ENCODE measurements around the gene GRIK4.

DNA sequence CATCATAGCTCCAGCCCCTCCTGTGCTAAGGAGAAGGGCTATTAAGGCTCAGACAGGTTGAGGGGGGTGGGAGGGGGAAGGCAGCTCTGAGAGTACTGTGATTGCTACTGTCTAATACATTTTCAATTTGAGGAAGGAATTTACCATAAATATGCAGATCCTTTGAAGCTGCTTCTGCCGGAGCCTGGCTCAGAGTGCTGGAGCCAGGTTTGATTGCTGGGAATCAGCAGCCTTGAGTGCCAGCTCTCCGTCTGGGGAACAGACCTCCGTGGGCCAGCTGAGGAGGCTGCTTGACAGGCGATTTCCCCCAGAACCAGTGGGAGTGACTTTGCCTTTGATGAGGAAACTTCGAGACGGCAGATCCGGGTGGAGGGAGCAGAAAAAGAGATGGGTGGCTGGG is 370.6 kb downstream of the GRIK4 start:
- TF ChIP-seq ETV6 (IDR thresholded peaks at IDR 0.05; ENCODE audit: borderline replicate concordance in 1 of 2, low read depth in 2 of 2, low read length in 1 of 2) (no peak), ETV6 (CRISPR knock-in tag; IDR thresholded peaks at IDR 0.05; ENCODE audit: borderline replicate concordance) (no peak), EZH2 (IDR thresholded peaks at IDR 0.05; ENCODE audit: borderline replicate concordance, low read depth, low read length) (no peak), ZNF232 (CRISPR knock-in tag; IDR thresholded peaks at IDR 0.05) (no peak), MEIS2 (IDR thresholded peaks at IDR 0.05; ENCODE audit: partially characterized antibody) (no peak), CTCF (IDR thresholded peaks at IDR 0.05 in 2 of 3, conservative IDR thresholded peaks at IDR 0.05 in 1 of 3; ENCODE audit: insufficient read depth in 2 of 3, low read depth in 1 of 3, low read length in 3 of 3) (no peak), NR2C1 (IDR thresholded peaks at IDR 0.05) (no peak), NR2C1 (tag; IDR thresholded peaks at IDR 0.05) (no peak), RAD21 (CRISPR knock-in tag; conservative IDR thresholded peaks at IDR 0.05 in 1 of 2, IDR thresholded peaks at IDR 0.05 in 1 of 2) (no peak)

Data from K562 (cell line).